Measurements from ENCODE around the gene ABRACL. TPM values are rescaled to one million over a fixed set of nuclear protein-coding genes. Genes with fewer than 3 reads are reported as not detected.

ABRACL gene
- total and polyA plus RNA-seq, 2 of the 8 experiments (the other 6 are each of a cell fraction or from before 2014, with no cell fraction given) = 103 to 167 TPM

DNA sequence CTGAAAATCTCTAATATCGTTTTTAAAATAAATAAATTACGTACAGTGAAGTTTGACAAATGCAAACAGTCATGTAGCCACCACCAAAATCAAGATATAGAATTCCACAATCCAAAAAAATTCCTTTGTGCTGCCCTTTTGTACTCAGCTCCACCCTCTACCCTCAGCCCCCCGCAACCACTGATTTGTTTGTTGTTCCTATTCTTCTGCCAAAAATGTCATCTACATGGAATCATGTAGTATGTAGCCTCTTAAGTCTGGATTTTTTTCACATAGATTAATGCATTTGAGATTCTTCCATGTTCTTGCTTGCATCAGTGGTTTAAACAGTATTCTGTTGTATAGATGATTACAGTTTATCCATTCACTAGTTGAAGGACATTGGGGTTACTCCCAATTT lies 32.0 kb upstream of the ABRACL start (continued):
- TF ChIP-seq RNF2 (IDR thresholded peaks at IDR 0.05; ENCODE audit: borderline replicate concordance, low read depth, low read length, missing control alignments, poor library complexity, severe bottlenecking) (no peak), CEBPB (IDR thresholded peaks at IDR 0.05; ENCODE audit: low read depth, low read length) (no peak), RXRA (IDR thresholded peaks at IDR 0.05; ENCODE audit: insufficient read depth, low read depth, low read length) (no peak)
